Activated CD4-positive, CD25-positive, alpha-beta regulatory T cell treated with anti-CD3 and anti-CD28 coated beads, Interleukin-2, amount 50 U/mL, for 72 hours (primary cell): Measurements from ENCODE around the gene C1QTNF12.
"Not testable (repeated sequence)": the region's sequence is repeated elsewhere in the genome, so short reads cannot be mapped to it uniquely, and the experiment has no call there.

ENCODE experiments used
- DNase-seq: peaks from one replicate; pipeline ENCODE4 v3.0.0; 2021

Gene C1QTNF12

GRCh38 chr1:1259119-1259488, 12.6 kb upstream of the C1QTNF12 start:
- no peak for DNase-seq

GRCh38 chr1:1256956-1257871, 10.7 kb upstream of the C1QTNF12 start:
- DNase-seq: no peak

GRCh38 chr1:1255611-1256010, 9.1 kb upstream of the C1QTNF12 start:
- no peak for DNase-seq

- no peak for DNase-seq
These were observed 8.6 kb upstream of the C1QTNF12 start for GRCh38 chr1:1255078-1255477.

DNA sequence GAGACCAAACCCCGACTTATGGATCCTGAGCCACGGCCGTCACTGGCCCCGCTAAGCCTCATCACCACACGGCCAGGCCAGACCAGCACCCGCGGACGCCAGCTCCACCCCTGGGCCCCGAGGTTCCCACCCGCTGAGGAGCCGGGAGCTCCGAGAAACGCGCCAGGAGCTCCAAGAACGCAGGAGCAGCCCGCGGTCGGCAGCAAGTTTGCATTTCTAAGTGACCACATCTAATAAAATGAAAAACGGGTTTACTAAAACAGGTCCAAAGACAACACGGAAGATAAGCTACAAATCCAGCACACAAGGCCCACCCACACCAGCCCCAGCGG, 8.1 kb upstream of the C1QTNF12 start:
- DNase-seq: no peak

GRCh38 chr1:1253972-1254666, 7.6 kb upstream of the C1QTNF12 start:
- DNase-seq: no peak

GRCh38 chr1:1253314-1253713, 6.8 kb upstream of the C1QTNF12 start:
- no peak for DNase-seq

DNA sequence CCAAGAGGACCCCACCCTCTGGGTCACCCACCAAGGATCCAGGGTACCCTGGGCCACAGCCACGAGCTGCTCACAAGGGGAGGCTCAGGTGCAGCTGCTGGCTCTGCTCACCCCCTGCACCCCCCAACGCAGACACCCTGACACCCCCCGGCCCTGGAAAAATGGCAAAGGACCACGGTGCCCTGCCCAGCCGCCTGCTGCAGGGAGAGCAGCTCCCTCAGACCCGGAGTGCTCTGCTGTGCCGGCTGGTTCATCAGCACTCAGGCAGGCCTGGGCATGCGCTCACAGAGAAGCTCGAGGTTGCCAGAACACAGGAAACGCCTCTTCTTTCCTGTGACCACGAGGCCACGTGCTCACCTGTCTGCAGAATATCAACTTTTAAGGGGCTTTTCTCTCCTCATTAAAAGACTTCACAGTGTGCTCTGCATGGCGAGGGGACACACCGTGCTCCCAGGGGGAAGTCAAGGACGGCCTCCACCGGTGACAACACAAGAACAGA, 4.3 kb upstream of the C1QTNF12 start:
- DNase-seq: peak; percentile 51

DNA sequence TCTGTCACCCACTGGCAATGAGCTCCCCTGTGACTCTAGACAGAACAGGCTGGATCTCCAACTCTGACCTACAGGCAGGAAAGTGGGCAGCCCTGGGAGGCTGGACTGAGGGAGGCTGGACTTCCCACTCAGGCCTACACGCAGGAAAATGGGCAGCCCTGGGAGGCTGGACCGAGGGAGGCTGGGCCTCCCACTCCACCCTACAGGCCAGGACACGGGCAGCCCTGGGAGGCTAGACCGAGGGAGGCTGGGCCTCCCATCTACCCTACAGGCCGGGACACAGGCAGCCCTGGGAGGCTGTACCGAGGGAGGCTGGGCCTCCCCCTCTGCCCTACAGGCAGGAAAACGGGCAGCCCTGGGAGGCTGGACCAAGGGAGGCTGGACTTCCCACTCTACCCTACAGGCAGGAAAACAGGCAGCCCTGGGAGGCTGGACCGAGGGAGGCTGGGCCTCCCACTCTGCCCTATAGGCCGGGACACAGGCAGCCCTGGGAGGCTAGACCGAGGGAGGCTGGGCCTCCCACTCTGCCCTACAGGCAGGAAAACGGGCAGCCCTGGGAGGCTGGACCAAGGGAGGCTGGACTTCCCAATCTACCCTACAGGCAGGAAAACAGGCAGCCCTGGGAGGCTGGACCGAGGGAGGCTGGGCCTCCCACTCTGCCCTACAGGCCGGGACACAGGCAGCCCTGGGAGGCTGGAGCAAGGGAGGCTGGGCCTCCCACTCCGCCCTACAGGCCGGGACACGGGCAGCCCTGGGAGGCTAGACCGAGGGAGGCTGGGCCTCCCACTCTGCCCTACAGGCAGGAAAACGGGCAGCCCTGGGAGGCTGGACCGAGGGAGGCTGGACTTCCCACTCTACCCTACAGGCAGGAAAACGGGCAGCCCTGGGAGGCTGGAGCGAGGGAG, 1.7 kb upstream of the C1QTNF12 start:
- DNase-seq: not testable (repeated sequence)

GRCh38 chr1:1247341-1247913, 905 bp upstream of the C1QTNF12 start:
- DNase-seq: no peak

GRCh38 chr1:1245817-1246576, 525 bp downstream of the C1QTNF12 start:
- DNase-seq: no peak

- no peak for DNase-seq
These were observed 1.2 kb downstream of the C1QTNF12 start for GRCh38 chr1:1245178-1245816.

DNA sequence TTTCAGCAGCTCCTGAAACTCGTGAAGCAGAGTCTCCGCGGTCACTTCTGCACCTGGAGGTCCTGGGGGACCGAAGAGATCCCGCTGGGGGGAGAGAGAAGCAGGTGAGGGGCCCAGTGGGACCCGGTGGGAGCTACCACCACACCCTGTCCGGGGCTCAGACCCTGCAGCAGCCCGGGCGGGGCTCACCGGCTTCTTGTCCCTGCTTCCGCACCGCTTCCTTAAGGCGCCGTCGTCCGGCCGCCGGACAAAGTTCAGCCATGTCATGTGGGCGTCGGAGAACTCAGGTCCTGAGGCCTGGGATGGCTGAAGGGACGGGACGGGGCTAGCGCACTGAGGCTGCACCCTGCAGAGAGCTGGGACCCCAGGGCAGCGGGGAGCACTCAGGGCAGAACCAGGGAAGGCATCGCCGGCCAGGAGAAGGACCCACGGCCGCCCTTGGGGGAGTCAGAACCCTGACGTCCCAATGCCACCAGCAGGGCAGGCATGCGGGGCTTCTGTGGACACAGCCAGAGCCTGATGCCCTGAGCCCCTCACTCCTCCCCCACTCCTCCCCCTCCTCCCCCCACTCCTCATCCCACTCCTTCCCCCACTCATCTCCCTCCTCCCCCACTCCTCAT, 2.2 kb downstream of the C1QTNF12 start:
- DNase-seq: no peak

DNA sequence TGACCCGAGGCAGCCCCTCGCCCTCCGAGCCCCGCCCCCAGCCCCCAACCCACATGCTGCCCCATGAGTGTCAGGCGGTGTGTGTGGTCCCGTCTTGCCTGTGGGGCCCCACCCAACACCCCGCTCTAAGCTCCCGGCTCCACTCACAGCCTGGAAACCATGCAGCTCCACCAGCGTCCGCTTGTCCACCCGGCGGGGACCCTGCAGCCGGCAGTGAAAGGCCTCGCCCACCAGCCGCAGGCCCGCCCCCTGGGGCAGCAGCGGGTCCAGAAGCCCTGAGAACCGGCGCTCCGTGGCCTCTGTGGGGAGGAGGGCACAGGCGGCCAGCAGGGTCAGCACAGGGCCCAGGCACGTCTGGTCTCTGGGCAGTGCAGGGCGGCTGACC, 2.7 kb downstream of the C1QTNF12 start:
- no peak for DNase-seq

DNA sequence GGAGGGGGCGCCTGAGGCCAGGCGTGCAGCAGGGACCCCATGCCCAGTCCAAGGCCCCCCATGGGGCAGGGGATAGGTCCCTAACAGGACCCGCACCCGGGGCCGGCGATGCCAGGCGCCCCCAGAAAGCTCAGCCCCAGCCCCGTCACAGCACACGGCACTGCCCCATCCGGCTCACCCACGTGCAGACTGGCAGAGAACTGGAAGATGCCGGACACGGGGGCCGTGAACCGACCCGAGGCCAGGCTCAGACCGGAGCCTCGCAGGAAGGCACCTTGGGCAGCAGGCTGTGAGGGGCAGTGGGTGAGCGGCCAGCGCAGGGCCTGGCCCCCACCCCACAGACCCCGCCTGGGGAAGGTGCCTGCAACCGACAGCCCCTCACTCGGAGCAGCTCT, 3.3 kb downstream of the C1QTNF12 start:
- DNase-seq: no peak

DNA sequence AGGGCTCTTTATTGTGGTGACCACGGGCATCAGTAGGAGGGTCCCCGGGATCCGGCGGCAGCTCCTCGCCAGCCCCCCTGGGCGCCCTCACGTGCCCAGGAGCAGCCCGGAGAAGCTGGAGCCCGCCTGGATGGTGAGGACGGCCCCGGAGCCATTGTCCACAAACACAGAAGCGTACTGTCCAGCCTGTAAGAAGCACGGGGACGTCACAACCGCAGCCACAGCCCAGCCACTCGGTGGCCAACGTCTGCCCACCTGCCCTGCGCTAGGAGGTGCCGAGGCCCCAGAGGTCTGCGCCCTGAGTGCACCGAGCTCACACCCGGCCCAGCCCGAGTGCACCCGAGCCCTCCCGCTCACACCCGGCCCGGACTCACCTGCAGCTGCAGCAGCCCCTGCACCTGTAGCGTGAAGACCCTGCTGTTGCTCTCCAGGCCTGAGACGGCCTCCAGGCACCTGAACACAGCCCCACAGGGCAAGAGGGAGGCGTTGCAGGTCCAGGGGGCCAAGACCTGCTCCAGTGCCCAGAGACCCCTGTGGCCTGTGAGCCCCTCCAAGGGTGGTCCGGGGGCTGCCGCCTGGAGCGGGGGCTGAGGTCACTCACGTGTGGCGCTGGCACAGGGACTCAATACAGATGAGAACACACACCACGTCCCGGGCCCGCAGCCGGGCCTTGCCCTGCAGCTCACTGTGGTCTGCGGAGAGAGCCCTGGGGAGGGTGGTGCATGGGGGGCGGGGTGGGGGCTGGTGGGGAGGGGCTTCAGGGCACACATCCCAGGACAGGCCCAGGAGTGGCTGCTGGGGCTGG, 3.9 kb downstream of the C1QTNF12 start:
- no peak for DNase-seq

DNA sequence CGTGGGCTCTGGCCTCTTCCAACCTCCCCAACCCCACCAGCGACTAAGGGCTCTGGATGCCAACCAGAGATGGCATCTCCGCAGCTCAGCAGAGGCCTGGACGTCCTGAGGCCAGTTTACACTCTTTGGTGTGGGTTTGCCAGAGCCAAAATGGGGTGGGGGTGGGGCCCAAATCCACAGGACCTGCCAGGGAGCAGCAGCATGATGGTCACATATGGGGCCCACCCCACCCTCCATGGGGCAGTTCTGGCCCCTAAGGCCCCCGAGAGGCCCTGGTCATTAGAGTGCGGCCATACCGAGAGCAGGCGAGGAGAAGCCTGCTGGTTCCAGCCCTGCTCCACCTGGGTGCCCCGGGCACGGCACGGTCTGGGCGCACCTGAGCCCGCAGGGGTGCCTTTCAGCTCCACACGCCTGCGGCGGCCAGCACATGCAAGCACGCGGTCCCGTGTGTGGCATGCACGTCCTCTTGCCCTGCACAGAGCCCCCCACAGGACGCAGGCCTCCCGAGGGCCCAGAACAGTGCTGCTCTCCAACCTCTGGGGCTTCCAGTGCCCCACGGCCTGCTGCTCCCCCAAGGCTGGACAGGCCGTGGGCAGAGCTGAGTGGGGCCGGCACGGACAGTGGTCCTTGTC, 4.8 kb downstream of the C1QTNF12 start:
- no peak for DNase-seq

DNA sequence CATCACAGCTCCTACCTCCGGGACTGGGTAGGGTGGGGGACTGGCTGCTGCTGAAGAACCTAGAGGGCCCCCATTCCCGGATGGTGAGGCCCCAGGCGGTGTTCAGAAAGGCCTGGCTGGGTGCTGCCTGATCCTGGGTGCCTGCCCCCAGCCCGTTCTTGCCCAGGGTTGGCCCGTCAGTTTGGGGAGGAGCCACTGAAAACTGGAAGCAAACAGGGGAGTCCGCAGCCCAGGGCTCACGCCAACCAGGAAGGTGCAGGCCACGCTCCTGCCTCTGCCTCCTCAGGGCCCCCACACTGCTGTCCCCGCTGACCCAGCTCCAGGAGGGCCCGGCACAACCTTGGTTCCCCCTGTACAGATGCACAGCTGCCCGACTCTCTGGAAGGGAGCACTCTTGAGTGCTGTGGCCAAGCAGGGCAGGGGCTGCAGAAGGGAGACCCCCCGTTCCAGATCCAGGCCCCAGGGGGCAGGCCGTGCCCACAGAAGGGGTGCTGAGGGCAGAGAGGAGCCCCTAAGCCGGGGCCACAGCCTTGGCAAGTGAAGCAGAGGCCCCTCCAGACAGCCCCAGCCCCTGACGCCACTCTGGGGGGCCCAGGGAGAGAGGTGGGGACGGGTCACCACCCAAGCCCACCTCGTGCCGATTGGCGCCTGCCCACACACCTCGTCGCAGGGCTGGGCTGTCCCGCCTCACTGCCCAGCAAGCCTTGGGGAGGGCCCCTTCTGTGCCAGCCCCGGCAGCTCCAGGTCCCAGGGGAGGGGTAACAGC, 5.5 kb downstream of the C1QTNF12 start:
- no peak for DNase-seq

GRCh38 chr1:1240348-1240732, 6.2 kb downstream of the C1QTNF12 start:
- no peak for DNase-seq
